PFSK-1 (cell line): ENCODE measurements around the gene PGAM1.

Experiments used
- POLR2AphosphoS5 ChIP-seq: IDR thresholded peaks from 2 replicates; pipeline ENCODE4 v1.6.1; 2012; ENCODE audit warnings: low read depth, mild to moderate bottlenecking, control low read depth, low read length, moderate library complexity
- REST ChIP-seq, 2 experiments: IDR thresholded peaks; 2 replicates each; pipeline versions ENCODE4 v1.6.1 to v1.8.0; 2011 to 2012; ENCODE audit warnings: low read depth in 2 of 2, low read length in 2 of 2, control low read depth in 1 of 2, inconsistent platforms in 1 of 2, mild to moderate bottlenecking in 1 of 2, moderate library complexity in 1 of 2; ENCODE audit not compliant: insufficient read depth in 1 of 2
- TAF1 ChIP-seq: IDR thresholded peaks from 2 replicates; pipeline ENCODE4 v1.6.1; 2012; ENCODE audit warnings: low read length, control low read depth, borderline replicate concordance; ENCODE audit not compliant: insufficient read depth

- TF ChIP-seq REST (IDR thresholded peaks at IDR 0.05; ENCODE audit: insufficient read depth in 1 of 2, low read depth in 2 of 2, low read length in 2 of 2) (no peak), POLR2AphosphoS5 (no peak), TAF1 (no peak)
These were observed 24.8 kb downstream of the PGAM1 start for GRCh38 chr10:97450828-97451227.
